SW480 (cell line): ENCODE data around the gene GMDS.

Experiments
- DNase-seq: peaks from one replicate; pipeline ENCODE4 v3.0.0-alpha.2; 2016; ENCODE audit warnings: low spot score

The GMDS gene

GRCh38 chr6:2178125-2178524, 67.3 kb downstream of the GMDS start:
- DNase-seq, result no peak

GRCh38 chr6:2175825-2176224, 69.6 kb downstream of the GMDS start:
- DNase-seq, result no peak

- no peak for DNase-seq
Observed at GRCh38 chr6:2173203-2173961, 72.0 kb downstream of the GMDS start.

GRCh38 chr6:2171728-2172127, 73.7 kb downstream of the GMDS start:
- DNase-seq, result no peak

GRCh38 chr6:2168480-2168879, 76.9 kb downstream of the GMDS start:
- no peak for DNase-seq

GRCh38 chr6:2166717-2167116, 78.7 kb downstream of the GMDS start:
- no peak for DNase-seq

GRCh38 chr6:2165286-2165685, 80.1 kb downstream of the GMDS start:
- no peak for DNase-seq

- no peak for DNase-seq
Observed at GRCh38 chr6:2164481-2164880, 80.9 kb downstream of the GMDS start.

GRCh38 chr6:2162079-2162445, 83.3 kb downstream of the GMDS start:
- DNase-seq, result no peak

GRCh38 chr6:2158596-2159271, 86.7 kb downstream of the GMDS start:
- DNase-seq, result no peak

GRCh38 chr6:2157441-2158127, 87.8 kb downstream of the GMDS start:
- peak; percentile 89 for DNase-seq

GRCh38 chr6:2155206-2155605, 90.2 kb downstream of the GMDS start:
- no peak for DNase-seq

GRCh38 chr6:2149361-2150006, 95.9 kb downstream of the GMDS start:
- DNase-seq, result no peak

GRCh38 chr6:2148748-2149147, 96.7 kb downstream of the GMDS start:
- DNase-seq, result no peak

GRCh38 chr6:2147766-2148448, 97.5 kb downstream of the GMDS start:
- DNase-seq, result no peak

GRCh38 chr6:2147261-2147660, 98.1 kb downstream of the GMDS start:
- no peak for DNase-seq

- DNase-seq, result no peak
Observed at GRCh38 chr6:2144210-2144609, 101.2 kb downstream of the GMDS start.

- DNase-seq, result peak; percentile 29
Observed at GRCh38 chr6:2141644-2142290, 103.6 kb downstream of the GMDS start.

GRCh38 chr6:2140438-2141128, 104.8 kb downstream of the GMDS start:
- DNase-seq, result no peak

GRCh38 chr6:2135401-2135800, 110.0 kb downstream of the GMDS start:
- DNase-seq, result no peak

GRCh38 chr6:2134554-2134953, 110.9 kb downstream of the GMDS start:
- no peak for DNase-seq
